ENCODE results near the gene SPIRE1.

SPIRE1 gene

GRCh38 chr18:12657684-12658425 lies at the start of gene SPIRE1:
SPIRE1 (minus strand) TSS chr18:12658107; CDS start chr18:12657866, 241 bp downstream.
- peak; percentile 38 for DNase-seq

GRCh38 chr18:12703664-12704063 lies 45.8 kb upstream of the SPIRE1 start:
- DNase-seq, result no peak

- no peak for DNase-seq
Measured at GRCh38 chr18:12703096-12703567, 45.2 kb upstream of the SPIRE1 start.

GRCh38 chr18:12702221-12703095 lies 44.6 kb upstream of the SPIRE1 start, which contains the start of the genes CEP76 and PSMG2:
CEP76 (minus strand) TSS chr18:12702723; CDS start chr18:12702548, 175 bp downstream.
PSMG2 (plus strand) TSS chr18:12703042; CDS start chr18:12703108, 66 bp downstream.
- DNase-seq, result peak; percentile 81

GRCh38 chr18:12701161-12701560 lies 43.3 kb upstream of the SPIRE1 start:
- DNase-seq, result no peak

- no peak for DNase-seq
Measured at GRCh38 chr18:12699747-12700146, 41.8 kb upstream of the SPIRE1 start.

- DNase-seq, result no peak
Measured at GRCh38 chr18:12694032-12694431, 36.1 kb upstream of the SPIRE1 start.

- DNase-seq, result no peak
Measured at GRCh38 chr18:12692206-12692605, 34.3 kb upstream of the SPIRE1 start.

- no peak for DNase-seq
Measured at GRCh38 chr18:12689256-12689850, 31.4 kb upstream of the SPIRE1 start.

- DNase-seq, result no peak
Measured at GRCh38 chr18:12686100-12686499, 28.2 kb upstream of the SPIRE1 start.

GRCh38 chr18:12679183-12679786 lies 21.4 kb upstream of the SPIRE1 start:
- no peak for DNase-seq

- no peak for DNase-seq
Measured at GRCh38 chr18:12668041-12668440, 10.1 kb upstream of the SPIRE1 start.

GRCh38 chr18:12659904-12660605 lies 2.1 kb upstream of the SPIRE1 start:
- peak; percentile 23 for DNase-seq

GRCh38 chr18:12658426-12659138 lies 675 bp upstream of the SPIRE1 start:
- DNase-seq, result peak; percentile 31

- DNase-seq, result peak; percentile 22
Measured at GRCh38 chr18:12656938-12657683, 796 bp downstream of the SPIRE1 start.

- no peak for DNase-seq
Measured at GRCh38 chr18:12656605-12656937, 1.3 kb downstream of the SPIRE1 start.

GRCh38 chr18:12654971-12655370 lies 2.9 kb downstream of the SPIRE1 start:
- no peak for DNase-seq

GRCh38 chr18:12652861-12653401 lies 5.0 kb downstream of the SPIRE1 start:
- DNase-seq, result no peak

GRCh38 chr18:12651651-12652050 lies 6.3 kb downstream of the SPIRE1 start:
- DNase-seq, result no peak

GRCh38 chr18:12647773-12648172 lies 10.1 kb downstream of the SPIRE1 start:
- DNase-seq, result no peak

Measured in activated CD8-positive, alpha-beta memory T cell treated with anti-CD3 and anti-CD28 coated beads, Interleukin-2, amount 50 U/mL, for 4 hours (primary cell).